Fibroblast of villous mesenchyme (primary cell): ENCODE data around the gene TSEN2. TPM values are rescaled to one million over a fixed set of nuclear protein-coding genes. Genes with fewer than 3 reads are reported as not detected.
"Not testable (repeated sequence)": the region's sequence is repeated elsewhere in the genome, so short reads cannot be mapped to it uniquely, and the experiment has no call there.

Experiments
- DNase-seq: peaks from one replicate; pipeline ENCODE4 v3.0.0-alpha.2; 2010; ENCODE audit warnings: low read depth
- H3K4me3 ChIP-seq: 2 replicates; pipeline ENCODE4 v1.5.1; 2011; ENCODE audit warnings: low read depth, mild to moderate bottlenecking, low read length
- CTCF ChIP-seq: IDR thresholded peaks from 2 replicates; pipeline ENCODE4 v1.5.1; 2012; ENCODE audit warnings: low read depth, mild to moderate bottlenecking, low read length; ENCODE audit not compliant: insufficient read depth
- total RNA-seq: library from RNA; depleted of rRNA; stranded (reverse); fragments of >200 nt; gene quantifications from 2 replicates; pipeline ENCODE4 v1.2.3, GENCODE V29; 2012

Gene TSEN2
- total RNA-seq, 1 donor: 17.3 TPM

GRCh38 chr3:12467746-12468145, 16.5 kb upstream of the TSEN2 start:
- no peak overlapping the region for H3K4me3 ChIP-seq
- TF ChIP-seq CTCF: no peak
- DNase-seq: no peak

- no peak overlapping the region for H3K4me3 ChIP-seq
- DNase-seq: no peak
- TF ChIP-seq CTCF: no peak
Measured at GRCh38 chr3:12468276-12468675, 16.0 kb upstream of the TSEN2 start.

- DNase-seq: no peak
- TF ChIP-seq CTCF: no peak
Measured at GRCh38 chr3:12468757-12469156, 15.5 kb upstream of the TSEN2 start.

GRCh38 chr3:12469222-12469621, 15.1 kb upstream of the TSEN2 start:
- not testable (repeated sequence) for DNase-seq, H3K4me3 ChIP-seq

More at GRCh38 chr3:12468757-12469156, 15.5 kb upstream of the TSEN2 start:
- no peak overlapping the region for H3K4me3 ChIP-seq

- no peak for DNase-seq
- TF ChIP-seq CTCF: no peak
- no peak overlapping the region for H3K4me3 ChIP-seq
Measured at GRCh38 chr3:12470111-12470510, 14.2 kb upstream of the TSEN2 start.

GRCh38 chr3:12470680-12471079, 13.6 kb upstream of the TSEN2 start:
- no peak overlapping the region for H3K4me3 ChIP-seq
- DNase-seq: no peak
- no peak for TF ChIP-seq CTCF

GRCh38 chr3:12471241-12471640, 13.0 kb upstream of the TSEN2 start:
- no peak overlapping the region for H3K4me3 ChIP-seq
- TF ChIP-seq CTCF: no peak
- DNase-seq: no peak
